Activated naive CD8-positive, alpha-beta T cell treated with anti-CD3 and anti-CD28 coated beads, Interleukin-2, amount 50 U/mL, for 24 hours (primary cell): ENCODE results near the gene CBX2.

Source experiments
- ATAC-seq: fragments of 150-1000 bp; cut with Tn5 transposase; one replicate; pipeline ENCODE4 v1.10.0; 2021
- DNase-seq: peaks from one replicate; pipeline ENCODE4 v3.0.0; 2021
- H3K27ac Mint-ChIP-seq: one replicate; pipeline ENCODE4 v1.8.0; 2021; ENCODE audit warnings: mild to moderate bottlenecking, mixed read lengths
- H3K27me3 Mint-ChIP-seq: one replicate; pipeline ENCODE4 v1.8.0; 2021; ENCODE audit warnings: mixed read lengths
- H3K36me3 Mint-ChIP-seq: one replicate; pipeline ENCODE4 v1.8.0; 2021; ENCODE audit warnings: low read depth, mixed read lengths
- H3K4me1 Mint-ChIP-seq: one replicate; pipeline ENCODE4 v1.8.0; 2021; ENCODE audit warnings: mixed read lengths
- H3K4me3 Mint-ChIP-seq: one replicate; pipeline ENCODE4 v1.8.0; 2021; ENCODE audit warnings: mild to moderate bottlenecking, moderate library complexity, mixed read lengths
- H3K9me3 Mint-ChIP-seq: one replicate; pipeline ENCODE4 v1.8.0; 2021; ENCODE audit warnings: mixed read lengths

CBX2 gene

DNA sequence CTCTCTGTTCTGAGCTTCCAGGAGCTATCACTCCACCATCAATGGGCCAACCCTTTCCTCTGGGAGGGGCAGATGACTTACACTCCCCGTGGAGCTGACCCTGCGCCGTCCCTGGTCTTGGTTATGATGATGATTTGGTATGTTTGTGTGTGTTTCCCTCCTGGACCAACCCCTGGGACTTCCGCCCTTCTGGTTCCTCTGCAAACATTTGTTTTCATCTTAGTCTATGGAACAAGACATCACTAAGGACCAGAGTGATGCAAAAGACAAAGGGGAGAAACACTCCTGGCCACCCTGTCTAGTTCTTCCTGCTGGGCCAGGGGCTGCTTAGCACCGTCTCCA lies 47.6 kb downstream of the CBX2 start:
- no peak for ATAC-seq
- peaks cover 11% of the 10 kb centered on the region for H3K4me1 Mint-ChIP-seq
- no peak for DNase-seq
- no peaks in the 10 kb centered on the region for H3K9me3 Mint-ChIP-seq
- no peak overlapping the region for H3K27ac Mint-ChIP-seq
- H3K36me3 Mint-ChIP-seq, result no peaks in the 10 kb centered on the region
- peaks cover 12% of the 10 kb centered on the region for H3K27me3 Mint-ChIP-seq
- H3K4me3 Mint-ChIP-seq, result no peak overlapping the region

DNA sequence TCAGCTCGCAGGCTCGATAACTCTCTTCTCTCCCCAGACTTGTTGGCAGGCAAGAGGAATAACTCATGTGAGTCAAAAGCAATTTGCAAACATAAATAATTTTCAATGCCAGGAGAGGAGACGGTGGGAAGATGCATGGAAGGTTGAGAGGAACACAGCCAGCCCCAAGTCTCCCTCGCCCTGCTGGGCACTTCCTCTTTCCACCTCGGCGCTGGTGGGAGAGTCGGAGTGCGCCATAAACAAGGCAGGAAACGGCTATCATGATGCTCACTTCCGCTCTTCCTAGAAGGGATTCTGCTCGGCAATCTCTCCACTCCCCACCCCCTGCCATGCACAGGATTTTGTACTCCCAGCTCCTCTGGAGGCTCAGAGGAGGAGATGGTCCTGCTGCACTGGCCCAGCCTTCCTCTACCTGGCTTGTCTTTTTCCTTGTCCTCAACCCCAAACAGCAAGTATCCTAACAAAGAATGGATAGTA lies 48.3 kb downstream of the CBX2 start:
- Mint-ChIP-seq H3K4me1 (peaks cover 11% of the 10 kb centered on the region), H3K27ac (no peak overlapping the region), H3K9me3 (no peaks in the 10 kb centered on the region), H3K27me3 (peaks cover 12% of the 10 kb centered on the region), H3K4me3 (no peak overlapping the region), H3K36me3 (no peaks in the 10 kb centered on the region)
- DNase-seq (no peak), ATAC-seq (no peak)

DNA sequence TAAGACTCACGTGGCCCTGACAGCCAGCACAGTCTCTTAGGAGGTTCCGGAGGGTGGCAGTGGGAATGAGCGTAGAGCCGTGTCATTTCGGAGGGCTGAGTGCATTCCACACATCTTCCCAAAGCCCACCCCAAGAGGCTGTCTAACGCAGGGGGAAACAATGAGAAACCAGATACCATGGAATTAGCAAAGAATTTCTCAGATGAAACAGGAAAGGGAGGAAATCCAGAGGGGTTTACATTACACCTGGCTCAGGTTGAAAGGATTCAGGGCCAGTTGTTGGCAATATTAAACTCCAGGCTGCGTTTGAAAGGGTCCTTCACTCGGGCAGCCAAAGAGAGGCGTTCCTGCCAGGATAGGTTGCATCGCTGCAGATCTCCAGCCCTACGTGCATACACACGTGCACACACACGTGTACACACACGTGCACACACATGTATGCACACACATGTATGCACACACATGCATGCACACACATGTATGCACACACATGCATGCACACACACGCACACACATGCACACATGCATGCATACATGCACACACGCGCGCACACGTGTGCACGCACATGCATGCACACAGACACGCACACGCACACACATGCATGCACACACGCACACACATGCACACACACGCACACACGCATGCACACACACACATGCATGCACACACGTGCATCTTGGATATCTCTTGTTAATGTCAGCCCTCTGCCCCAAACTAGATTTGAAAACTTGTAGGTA lies 49.1 kb downstream of the CBX2 start:
- H3K27me3 Mint-ChIP-seq, result peaks cover 12% of the 10 kb centered on the region
- ATAC-seq (no peak), DNase-seq (no peak)
- no peaks in the 10 kb centered on the region for H3K9me3 Mint-ChIP-seq
- peaks cover 13% of the 10 kb centered on the region for H3K4me1 Mint-ChIP-seq
- H3K36me3 Mint-ChIP-seq, result no peaks in the 10 kb centered on the region
- H3K27ac Mint-ChIP-seq, result no peak overlapping the region
- no peak overlapping the region for H3K4me3 Mint-ChIP-seq

DNA sequence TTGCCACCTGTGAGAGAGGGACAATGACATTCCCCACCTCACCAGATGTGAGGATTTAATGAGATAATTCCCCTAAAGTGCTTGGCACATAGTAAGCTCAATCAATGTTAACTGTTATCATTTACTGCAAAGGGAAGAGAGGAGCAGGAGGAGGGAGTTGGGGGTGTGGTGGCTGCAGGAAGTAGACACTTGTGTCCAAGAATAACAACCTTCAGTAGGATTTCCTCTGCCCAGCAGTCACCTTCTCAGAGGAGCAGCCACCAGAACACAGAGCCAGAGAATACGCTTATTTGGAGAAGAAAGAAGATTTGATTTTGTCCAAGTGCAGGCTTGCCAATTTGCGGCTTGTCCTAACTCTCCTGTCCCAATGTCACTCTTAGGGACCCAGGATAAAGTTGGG lies 51.1 kb downstream of the CBX2 start:
- Mint-ChIP-seq H3K9me3 (no peaks in the 10 kb centered on the region), H3K36me3 (peaks cover 4% of the 10 kb centered on the region), H3K27ac (no peak overlapping the region), H3K4me1 (peaks cover 17% of the 10 kb centered on the region), H3K4me3 (no peak overlapping the region), H3K27me3 (peaks cover 6% of the 10 kb centered on the region)
- ATAC-seq, result no peak
- DNase-seq, result no peak

DNA sequence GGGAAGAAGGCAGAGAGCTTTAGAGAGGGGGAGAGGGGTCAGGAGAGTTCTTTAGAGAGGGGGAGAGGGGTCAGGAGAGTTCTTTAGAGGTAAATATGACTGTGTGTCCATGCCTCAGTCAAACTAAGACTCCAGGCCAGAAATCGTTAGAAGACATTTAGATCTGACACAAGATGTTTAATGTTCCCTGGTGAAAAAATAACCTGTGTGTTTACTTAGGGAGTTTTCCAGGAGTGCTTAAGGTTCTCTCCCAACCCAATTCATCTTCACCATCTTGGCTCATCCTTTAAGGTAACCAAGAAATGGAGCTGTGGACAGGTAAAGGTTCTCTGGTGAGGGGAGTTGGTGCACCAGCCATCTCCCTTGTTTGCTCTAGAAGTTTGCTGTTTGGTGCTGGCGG lies 51.5 kb downstream of the CBX2 start:
- ATAC-seq, result no peak
- no peak overlapping the region for H3K27ac Mint-ChIP-seq
- peaks cover 4% of the 10 kb centered on the region for H3K27me3 Mint-ChIP-seq
- peaks cover 17% of the 10 kb centered on the region for H3K4me1 Mint-ChIP-seq
- H3K9me3 Mint-ChIP-seq, result no peaks in the 10 kb centered on the region
- peaks cover 4% of the 10 kb centered on the region for H3K36me3 Mint-ChIP-seq
- no peak for DNase-seq
- no peak overlapping the region for H3K4me3 Mint-ChIP-seq

DNA sequence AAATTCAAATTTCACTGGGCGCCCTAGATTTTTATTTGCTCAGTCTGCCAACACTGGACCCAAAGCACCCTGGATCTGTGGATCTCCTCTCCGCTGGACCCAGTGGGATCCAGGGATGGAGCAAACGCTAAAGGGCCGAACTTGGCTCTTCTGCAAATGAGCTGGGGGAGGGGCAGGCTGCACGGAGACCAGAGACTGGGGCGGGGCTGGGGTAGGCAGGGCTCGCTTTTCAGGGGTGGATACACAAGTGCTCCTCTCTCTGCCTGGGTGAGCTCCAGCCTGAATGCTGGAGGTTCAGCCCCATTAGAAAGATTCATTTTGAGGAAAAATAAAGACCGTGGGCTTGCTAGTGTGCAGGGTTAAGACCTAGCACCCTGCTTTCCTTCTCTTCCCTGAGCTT lies 52.4 kb downstream of the CBX2 start:
- Mint-ChIP-seq H3K27me3 (peaks cover 2% of the 10 kb centered on the region), H3K4me1 (peaks cover 23% of the 10 kb centered on the region), H3K4me3 (no peak overlapping the region), H3K27ac (no peak overlapping the region), H3K9me3 (no peaks in the 10 kb centered on the region), H3K36me3 (peaks cover 6% of the 10 kb centered on the region)
- DNase-seq, result no peak
- no peak for ATAC-seq

DNA sequence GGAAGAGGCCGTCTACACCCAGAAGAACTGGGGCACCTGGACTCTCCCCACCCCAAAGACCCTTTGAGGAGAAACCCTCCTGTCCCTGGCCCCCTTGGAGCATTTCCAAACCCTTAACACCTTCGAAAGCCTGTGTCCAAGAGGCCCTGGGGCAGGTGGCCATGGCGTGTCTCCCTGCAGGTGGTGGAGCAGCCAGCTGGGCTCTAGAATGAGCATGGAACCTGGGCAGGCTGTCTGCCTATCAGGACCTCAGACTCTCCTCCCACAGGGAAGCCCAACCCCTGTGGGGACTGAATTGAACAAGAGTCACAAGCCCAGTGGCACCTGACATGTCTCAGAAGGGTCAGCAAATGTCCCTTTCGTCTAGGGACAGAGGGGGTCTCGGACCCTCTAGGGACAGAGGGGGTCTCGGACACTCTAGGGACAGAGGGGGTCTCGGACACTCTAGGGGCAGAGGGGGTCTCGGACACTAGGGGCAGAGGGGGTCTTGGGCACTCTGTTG lies 52.9 kb downstream of the CBX2 start:
- H3K4me1 Mint-ChIP-seq, result peaks cover 25% of the 10 kb centered on the region
- H3K4me3 Mint-ChIP-seq, result no peak overlapping the region
- peaks cover 2% of the 10 kb centered on the region for H3K27me3 Mint-ChIP-seq
- no peak overlapping the region for H3K27ac Mint-ChIP-seq
- ATAC-seq (no peak), DNase-seq (no peak)
- H3K9me3 Mint-ChIP-seq, result no peaks in the 10 kb centered on the region
- peaks cover 6% of the 10 kb centered on the region for H3K36me3 Mint-ChIP-seq

DNA sequence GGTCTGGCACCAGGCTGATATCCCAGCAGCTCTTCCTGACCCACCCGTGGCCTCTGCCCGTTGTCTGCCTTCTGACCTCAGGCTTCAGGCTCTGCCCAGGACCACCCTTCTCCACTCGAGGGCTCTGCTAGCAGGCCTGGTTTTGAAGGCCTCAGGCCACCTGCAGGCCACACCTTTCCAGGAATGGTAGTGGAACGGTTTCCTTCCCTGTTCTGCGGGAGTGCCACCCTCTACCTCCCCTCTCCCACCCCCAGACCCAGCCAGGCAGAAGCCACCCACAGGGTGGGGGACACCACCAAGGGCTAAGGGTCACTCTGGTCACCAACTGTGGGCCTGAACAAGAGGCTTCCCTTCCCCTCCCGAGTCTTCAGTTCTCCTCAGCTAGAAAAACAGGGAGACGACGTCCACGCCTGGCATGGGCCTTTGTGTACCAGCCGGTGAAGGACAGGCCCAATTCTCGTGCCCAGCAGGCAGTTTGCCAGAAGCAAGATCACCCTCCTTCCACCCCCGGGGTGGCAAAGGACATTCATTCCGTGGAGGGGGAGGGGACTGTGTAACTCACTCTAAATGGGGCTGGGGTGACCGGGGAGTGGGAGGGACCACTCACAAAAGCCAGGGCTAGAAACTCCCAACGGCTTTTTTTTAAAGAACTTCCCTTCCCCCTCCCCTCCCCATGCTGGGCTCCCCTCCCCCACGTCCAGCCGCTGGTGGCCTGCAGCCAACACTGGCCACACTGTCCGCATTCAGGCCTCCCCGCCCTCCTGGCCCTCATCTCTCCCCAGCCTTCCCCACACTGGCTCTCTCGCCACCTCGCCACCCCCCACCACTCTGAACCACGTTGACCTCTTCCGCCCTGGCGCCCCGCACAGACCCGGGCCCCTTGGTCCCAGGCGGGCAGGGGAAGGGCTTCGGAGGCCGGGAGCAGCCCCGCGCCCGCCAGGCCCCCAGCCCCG lies 53.6 kb downstream of the CBX2 start:
- Mint-ChIP-seq H3K27ac (no peak overlapping the region), H3K27me3 (no peaks in the 10 kb centered on the region), H3K9me3 (no peaks in the 10 kb centered on the region), H3K36me3 (peaks cover 6% of the 10 kb centered on the region), H3K4me1 (peaks cover 21% of the 10 kb centered on the region), H3K4me3 (no peak overlapping the region)
- DNase-seq, result no peak
- ATAC-seq, result no peak

DNA sequence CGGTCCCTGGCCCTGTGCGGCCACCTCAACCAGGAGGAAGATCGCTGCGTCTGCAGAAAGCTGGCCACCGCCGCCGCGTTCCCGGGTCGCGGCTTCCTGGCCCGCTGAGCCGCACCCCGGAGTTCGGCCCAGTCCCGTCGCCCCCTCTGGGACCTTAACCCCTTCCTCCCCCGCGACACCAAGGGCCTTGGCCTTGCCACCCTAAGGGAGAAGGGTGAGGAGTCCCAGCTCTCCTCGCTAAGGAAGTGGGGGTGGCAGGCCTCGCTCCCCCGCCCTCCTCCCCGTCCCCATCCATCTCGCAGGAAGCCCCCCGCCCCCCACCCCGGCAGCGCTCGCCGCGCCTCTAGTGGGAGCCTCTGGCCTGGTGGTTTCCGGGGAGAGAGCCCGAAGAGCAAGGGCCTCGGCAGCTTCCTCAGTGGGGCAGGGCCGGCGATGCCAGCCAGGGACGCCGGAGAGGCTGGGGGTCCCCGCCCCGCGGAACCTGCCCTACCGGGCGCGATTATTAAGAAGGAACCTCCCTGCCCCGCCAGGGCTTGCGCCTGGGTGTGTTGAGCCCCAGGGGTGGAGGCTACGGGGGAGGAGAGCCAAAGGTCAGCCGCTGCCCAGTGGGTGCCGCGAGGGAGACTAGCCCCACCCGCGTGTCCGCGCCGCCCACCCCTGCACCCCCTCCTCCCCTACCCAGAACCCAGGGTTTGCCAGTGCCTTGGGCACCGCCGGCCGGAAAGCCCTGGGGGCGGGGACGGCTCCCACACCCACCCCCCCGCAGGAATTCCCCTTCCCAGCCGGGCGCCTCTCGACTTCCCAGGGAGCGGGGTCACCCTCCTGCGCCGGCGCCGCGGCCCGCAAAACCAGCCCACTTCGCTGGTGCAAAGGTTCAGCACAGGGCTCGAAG lies 54.5 kb downstream of the CBX2 start:
- H3K9me3 Mint-ChIP-seq, result no peaks in the 10 kb centered on the region
- ATAC-seq (no peak), DNase-seq (no peak)
- H3K27me3 Mint-ChIP-seq, result no peaks in the 10 kb centered on the region
- peaks cover 6% of the 10 kb centered on the region for H3K36me3 Mint-ChIP-seq
- H3K4me1 Mint-ChIP-seq, result peaks cover 27% of the 10 kb centered on the region
- H3K27ac Mint-ChIP-seq, result no peak overlapping the region
- no peak overlapping the region for H3K4me3 Mint-ChIP-seq

DNA sequence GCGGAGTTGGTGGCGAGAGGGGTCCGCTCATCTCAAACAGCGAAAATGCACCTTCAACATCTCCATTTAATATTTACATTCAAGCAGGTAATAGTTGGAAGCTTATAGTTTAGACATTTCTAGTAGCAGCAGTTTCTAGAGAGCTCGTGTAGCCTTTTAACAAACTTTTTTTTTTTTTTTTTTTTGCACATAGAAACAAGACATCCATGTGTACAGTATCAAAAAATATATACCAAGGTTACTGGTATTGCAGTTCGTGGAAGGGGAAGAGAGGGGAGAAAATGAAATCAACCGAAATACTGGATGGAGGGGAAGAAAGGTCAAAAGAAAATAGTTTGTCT lies 55.1 kb downstream of the CBX2 start:
- ATAC-seq (no peak), DNase-seq (no peak)
- peaks cover 32% of the 10 kb centered on the region for H3K4me1 Mint-ChIP-seq
- H3K4me3 Mint-ChIP-seq, result no peak overlapping the region
- H3K27ac Mint-ChIP-seq, result no peak overlapping the region
- H3K27me3 Mint-ChIP-seq, result no peaks in the 10 kb centered on the region
- peaks cover 6% of the 10 kb centered on the region for H3K36me3 Mint-ChIP-seq
- no peaks in the 10 kb centered on the region for H3K9me3 Mint-ChIP-seq

DNA sequence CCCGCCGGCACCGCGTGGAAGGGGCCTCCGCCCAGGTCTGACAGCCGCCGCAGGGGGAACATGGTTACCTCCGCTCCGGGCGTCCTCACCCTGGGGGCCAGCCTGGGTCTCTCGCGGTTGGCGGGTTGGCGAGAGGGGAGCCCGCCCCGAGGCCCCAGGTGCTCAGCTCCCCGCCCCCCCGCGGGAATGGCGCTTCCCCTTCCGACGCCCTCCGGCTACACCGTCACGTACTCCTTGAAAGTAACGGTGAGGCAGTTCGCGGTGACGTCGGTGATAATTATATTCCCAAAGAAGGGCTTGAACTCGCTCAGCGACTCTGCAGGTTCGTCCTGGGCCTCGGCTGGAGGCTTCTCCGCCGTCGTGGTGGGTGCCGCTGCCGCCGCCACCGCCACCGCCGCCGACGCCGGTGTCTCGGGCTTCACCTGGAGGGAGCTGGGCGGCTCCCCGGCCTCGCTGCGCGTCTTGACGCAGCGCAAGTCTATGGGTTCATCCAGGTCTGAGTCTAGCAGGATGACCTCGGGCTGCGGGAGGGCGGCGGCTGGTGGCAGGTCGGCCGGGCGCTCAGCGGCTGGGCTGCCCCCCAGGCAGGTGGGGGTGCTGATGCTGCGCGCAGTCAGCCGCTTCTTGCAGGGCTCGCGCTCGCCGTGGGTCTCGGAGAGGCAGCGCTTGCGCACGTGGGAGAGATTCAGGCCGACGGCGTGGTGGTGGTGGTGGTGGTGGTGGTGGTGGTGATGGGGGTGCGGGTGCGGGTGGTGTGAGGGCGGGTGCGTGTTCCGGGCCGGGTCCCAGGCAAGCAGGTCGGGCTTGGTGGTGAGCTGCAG lies 56.0 kb downstream of the CBX2 start:
- Mint-ChIP-seq H3K27ac (no peak overlapping the region), H3K4me1 (peaks cover 35% of the 10 kb centered on the region), H3K9me3 (no peaks in the 10 kb centered on the region), H3K27me3 (no peaks in the 10 kb centered on the region), H3K36me3 (peaks cover 6% of the 10 kb centered on the region), H3K4me3 (no peak overlapping the region)
- ATAC-seq, result no peak
- no peak for DNase-seq

DNA sequence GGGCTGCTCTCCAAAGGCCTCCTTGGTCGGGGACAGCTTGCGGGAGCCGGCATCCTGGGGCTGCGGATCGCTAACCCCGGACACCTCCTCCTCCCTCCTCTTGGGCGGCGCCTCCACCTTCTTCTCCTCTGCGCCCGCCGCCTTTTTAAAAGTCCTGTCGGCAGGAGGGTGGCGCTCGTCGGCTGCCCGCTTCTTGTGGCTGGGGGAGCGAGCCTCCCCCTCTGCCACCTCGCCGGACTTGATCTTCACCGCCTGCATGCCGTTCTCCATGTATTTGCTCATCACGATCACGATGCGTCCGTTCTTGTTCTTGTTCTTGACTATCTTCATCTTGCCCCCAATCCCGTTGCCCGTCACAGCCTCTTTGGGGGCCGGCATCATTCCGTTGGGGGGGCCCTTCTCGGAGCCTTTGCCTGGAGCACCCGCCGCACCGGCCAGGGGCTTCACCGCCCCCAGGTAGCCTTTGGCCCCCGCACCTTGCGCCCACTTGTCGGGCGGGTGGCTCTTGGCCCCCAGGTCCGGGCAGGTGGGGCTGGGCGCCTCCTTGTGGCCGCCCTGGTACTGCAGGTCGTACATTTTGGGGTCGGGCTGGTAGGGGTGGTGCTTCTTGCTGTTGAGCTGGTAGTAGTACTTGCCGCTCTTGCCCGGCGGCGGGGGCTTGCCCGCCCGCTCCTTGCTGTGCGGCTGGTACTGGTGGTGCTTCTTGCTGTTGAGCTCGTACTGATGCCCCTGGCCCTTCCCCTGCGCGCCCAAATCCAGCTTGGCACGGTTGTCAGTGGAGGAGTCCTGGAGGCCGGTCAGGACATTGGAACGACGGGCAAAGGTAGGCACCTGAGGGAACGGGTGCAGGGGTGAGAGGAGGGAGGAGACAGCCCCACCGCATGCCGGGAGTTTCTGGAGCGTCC lies 56.9 kb downstream of the CBX2 start:
- ATAC-seq (no peak), DNase-seq (peak; percentile 70)
- Mint-ChIP-seq H3K36me3 (peaks cover 6% of the 10 kb centered on the region), H3K27me3 (peaks cover under 1% of the 10 kb centered on the region), H3K4me1 (peaks cover 35% of the 10 kb centered on the region), H3K27ac (no peak overlapping the region), H3K4me3 (no peak overlapping the region), H3K9me3 (no peaks in the 10 kb centered on the region)

DNA sequence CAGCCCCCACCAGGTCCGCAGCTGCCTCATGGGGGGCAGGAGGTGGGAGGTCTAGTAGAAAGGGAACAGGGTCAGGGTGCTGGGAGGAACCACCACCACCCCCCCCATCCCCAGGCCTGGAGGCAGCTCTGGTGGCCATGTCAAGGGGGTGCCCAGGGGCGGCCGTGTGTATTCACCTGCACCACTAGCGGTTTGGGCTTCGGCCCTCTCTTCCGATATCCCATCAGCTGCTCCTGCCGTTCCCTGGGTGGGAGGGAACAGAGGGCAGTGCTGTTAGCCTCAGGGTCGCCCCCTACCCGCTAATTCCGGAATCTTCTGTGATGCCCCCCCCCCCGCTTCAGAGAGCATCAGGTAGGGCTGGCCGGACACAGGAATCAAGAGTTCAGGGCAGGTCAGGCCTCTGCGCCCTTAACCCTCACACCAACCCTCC lies 57.5 kb downstream of the CBX2 start:
- peaks cover 6% of the 10 kb centered on the region for H3K27me3 Mint-ChIP-seq
- no peaks in the 10 kb centered on the region for H3K9me3 Mint-ChIP-seq
- peaks cover 6% of the 10 kb centered on the region for H3K36me3 Mint-ChIP-seq
- DNase-seq (no peak), ATAC-seq (no peak)
- no peak overlapping the region for H3K27ac Mint-ChIP-seq
- H3K4me3 Mint-ChIP-seq, result no peak overlapping the region
- peaks cover 40% of the 10 kb centered on the region for H3K4me1 Mint-ChIP-seq
